ENCODE measurements around the gene RHNO1.

- TF ChIP-seq CTCF (conservative IDR thresholded peaks at IDR 0.05) = no peak
- TF ChIP-seq EZH2 (IDR thresholded peaks at IDR 0.05; ENCODE audit: low read depth) = no peak
Observed at GRCh38 chr12:2884810-2885209, 7.8 kb downstream of the RHNO1 start.
